Measurements from ENCODE around the gene LONRF3.

DNA sequence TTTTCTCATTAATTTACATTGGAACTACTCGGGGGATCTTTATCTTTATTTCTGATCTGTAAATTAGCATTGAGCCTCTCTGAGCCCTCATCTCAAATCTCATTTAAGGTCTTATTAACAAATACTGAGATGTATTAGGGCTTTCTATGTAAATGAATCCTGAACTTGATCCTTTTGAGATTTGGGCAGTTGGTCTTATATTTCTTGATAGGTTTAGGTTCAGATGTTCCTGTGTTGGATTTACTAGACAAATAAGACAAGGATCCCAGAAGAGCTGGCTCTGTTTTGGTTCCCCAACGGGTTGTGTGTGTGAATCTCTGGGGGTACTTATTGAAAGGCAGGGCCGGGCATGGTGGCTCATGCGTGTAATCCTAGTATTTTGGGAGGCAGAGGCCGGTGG, 36.1 kb downstream of the LONRF3 start:
- TF ChIP-seq, protein P1, sequence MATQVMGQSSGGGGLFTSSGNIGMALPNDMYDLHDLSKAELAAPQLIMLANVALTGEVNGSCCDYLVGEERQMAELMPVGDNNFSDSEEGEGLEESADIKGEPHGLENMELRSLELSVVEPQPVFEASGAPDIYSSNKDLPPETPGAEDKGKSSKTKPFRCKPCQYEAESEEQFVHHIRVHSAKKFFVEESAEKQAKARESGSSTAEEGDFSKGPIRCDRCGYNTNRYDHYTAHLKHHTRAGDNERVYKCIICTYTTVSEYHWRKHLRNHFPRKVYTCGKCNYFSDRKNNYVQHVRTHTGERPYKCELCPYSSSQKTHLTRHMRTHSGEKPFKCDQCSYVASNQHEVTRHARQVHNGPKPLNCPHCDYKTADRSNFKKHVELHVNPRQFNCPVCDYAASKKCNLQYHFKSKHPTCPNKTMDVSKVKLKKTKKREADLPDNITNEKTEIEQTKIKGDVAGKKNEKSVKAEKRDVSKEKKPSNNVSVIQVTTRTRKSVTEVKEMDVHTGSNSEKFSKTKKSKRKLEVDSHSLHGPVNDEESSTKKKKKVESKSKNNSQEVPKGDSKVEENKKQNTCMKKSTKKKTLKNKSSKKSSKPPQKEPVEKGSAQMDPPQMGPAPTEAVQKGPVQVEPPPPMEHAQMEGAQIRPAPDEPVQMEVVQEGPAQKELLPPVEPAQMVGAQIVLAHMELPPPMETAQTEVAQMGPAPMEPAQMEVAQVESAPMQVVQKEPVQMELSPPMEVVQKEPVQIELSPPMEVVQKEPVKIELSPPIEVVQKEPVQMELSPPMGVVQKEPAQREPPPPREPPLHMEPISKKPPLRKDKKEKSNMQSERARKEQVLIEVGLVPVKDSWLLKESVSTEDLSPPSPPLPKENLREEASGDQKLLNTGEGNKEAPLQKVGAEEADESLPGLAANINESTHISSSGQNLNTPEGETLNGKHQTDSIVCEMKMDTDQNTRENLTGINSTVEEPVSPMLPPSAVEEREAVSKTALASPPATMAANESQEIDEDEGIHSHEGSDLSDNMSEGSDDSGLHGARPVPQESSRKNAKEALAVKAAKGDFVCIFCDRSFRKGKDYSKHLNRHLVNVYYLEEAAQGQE (IDR thresholded peaks at IDR 0.05; ENCODE audit: insufficient read depth in 1 of 2, low read depth in 2 of 2, low read length in 2 of 2) = no peak
- no peak for TF ChIP-seq POLR2AphosphoS5 (IDR thresholded peaks at IDR 0.05; ENCODE audit: low read depth, low read length)
